GM12801 (cell line): Measurements from ENCODE around the gene MAPRE2.

ENCODE experiments used
- CTCF ChIP-seq: IDR thresholded peaks from one replicate; pipeline ENCODE4 v1.5.1; 2011; ENCODE audit warnings: control low read depth; ENCODE audit not compliant: insufficient read length; ENCODE audit errors: extremely low read depth

The MAPRE2 gene

GRCh38 chr18:35097195-35097594, 56.0 kb downstream of the MAPRE2 start:
- no peak for TF ChIP-seq CTCF

DNA sequence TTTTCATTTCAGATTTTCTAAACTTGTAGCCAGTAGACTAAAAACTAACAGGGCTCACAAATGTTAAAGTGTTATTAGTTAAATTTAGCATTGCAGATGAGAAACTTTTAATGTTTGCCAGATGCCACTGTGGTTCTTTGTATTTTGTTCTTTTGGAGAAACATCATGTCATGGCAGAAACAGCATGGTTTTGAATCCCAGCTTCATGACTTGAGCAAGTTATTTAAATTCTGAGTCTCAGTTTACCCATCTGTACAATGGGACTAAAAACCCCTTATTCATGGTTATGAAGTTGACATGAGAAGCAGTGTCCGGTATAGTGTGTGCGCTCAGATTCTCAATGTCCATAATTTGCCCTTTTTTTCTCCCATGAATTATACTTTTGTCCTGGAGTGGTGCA, 56.5 kb downstream of the MAPRE2 start:
- TF ChIP-seq CTCF = no peak

- TF ChIP-seq CTCF = no peak
Measured at GRCh38 chr18:35099911-35100310, 58.7 kb downstream of the MAPRE2 start.

- TF ChIP-seq CTCF = no peak
Measured at GRCh38 chr18:35104391-35105051, 63.3 kb downstream of the MAPRE2 start.

DNA sequence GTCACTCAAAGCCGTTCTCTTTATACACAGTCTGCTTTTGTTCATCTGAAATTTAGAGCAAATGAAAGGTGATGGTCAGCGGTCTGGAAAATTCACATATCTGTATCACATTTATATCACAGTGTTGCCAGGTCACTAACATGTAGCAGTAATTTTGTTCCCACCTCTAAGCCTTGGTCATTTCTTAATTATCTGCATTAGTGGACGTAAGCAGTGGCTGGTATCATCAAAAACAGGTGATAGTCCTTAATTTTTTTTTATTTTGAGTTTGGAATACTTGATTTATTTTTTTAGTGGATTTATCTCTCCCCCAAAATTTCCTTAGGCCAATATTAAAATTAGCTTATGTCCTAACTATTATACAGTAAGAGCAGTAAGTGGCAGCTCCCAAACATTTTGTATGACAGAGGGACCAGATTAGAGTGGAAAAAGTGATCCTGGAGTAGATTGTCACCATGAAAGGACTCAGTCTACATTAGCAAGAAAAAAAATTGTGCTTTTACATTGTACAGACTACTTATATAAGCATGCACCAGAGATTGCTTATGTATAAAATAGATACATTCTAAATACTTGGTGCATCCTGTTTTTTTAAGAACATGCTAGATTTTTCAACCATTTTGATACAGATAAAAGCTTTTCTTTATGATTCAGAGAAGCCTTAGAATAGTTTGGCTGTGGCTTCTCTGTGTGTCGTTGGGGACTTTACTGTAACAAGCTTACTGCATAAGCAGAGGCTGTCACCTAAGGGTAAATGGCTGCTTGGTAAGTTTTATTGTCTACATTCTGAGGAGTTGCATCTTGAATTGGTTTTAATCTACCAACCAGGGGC, 65.0 kb downstream of the MAPRE2 start:
- no peak for TF ChIP-seq CTCF

DNA sequence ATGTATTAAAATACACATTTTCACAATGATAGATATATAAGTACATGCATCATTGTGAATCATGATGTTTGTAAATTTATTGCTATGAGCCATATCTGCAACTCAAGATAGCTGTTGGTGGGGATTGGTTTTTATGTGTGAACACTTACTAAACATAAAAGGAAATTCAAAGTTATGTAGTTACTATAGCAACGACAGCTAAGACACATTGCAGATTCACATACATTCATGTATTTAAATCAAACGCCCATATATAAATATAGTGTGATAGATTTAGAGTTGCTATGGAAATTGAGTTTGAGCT, 65.6 kb downstream of the MAPRE2 start:
- no peak for TF ChIP-seq CTCF

DNA sequence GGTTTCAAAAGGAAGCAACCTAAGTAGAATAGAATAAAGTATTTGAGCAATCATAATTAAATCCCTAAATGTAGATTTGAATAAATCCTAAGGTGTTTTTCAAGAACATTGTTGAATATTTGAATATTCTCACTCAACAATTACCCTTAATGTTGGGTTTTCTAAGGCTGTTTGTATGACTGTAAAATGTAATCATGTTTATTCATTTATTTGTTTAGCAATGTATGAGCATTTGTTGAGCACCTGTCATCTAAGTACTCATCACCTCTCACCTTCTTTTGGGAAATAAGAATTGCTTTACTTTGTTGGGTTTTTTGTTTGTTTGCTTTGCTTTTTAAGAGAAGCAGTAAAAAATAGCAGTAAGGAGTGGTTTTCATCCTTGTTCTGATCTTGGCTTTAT, 66.0 kb downstream of the MAPRE2 start:
- TF ChIP-seq CTCF = no peak
